ENCODE measurements around the gene DAPK1.

Gene DAPK1

DNA sequence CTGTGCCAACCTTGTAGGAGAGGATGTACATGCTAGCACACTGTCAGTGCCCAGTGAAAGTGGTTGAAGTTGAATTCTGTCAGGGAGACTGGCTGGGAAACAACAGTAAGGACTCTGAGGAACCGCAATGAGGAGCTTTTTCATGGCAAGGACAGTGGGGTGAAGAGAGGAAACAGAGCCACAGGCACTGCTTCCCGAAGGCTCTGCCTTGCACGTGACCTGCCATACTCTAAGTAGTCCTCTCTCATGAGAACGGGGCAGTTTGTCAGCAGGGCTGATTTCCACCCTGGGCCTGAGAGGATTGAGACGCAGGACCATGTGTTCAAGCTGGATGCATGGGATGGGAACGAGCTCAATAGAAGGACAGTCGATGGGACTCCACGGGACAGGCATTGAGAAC lies 121.7 kb downstream of the DAPK1 start:
- no peak for DNase-seq (ENCODE audit: extremely low read depth, low read depth)
- TF ChIP-seq, protein P1, sequence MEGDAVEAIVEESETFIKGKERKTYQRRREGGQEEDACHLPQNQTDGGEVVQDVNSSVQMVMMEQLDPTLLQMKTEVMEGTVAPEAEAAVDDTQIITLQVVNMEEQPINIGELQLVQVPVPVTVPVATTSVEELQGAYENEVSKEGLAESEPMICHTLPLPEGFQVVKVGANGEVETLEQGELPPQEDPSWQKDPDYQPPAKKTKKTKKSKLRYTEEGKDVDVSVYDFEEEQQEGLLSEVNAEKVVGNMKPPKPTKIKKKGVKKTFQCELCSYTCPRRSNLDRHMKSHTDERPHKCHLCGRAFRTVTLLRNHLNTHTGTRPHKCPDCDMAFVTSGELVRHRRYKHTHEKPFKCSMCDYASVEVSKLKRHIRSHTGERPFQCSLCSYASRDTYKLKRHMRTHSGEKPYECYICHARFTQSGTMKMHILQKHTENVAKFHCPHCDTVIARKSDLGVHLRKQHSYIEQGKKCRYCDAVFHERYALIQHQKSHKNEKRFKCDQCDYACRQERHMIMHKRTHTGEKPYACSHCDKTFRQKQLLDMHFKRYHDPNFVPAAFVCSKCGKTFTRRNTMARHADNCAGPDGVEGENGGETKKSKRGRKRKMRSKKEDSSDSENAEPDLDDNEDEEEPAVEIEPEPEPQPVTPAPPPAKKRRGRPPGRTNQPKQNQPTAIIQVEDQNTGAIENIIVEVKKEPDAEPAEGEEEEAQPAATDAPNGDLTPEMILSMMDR (IDR thresholded peaks at IDR 0.05; ENCODE audit: low read depth, low read length, missing control alignments) = no peak

DNA sequence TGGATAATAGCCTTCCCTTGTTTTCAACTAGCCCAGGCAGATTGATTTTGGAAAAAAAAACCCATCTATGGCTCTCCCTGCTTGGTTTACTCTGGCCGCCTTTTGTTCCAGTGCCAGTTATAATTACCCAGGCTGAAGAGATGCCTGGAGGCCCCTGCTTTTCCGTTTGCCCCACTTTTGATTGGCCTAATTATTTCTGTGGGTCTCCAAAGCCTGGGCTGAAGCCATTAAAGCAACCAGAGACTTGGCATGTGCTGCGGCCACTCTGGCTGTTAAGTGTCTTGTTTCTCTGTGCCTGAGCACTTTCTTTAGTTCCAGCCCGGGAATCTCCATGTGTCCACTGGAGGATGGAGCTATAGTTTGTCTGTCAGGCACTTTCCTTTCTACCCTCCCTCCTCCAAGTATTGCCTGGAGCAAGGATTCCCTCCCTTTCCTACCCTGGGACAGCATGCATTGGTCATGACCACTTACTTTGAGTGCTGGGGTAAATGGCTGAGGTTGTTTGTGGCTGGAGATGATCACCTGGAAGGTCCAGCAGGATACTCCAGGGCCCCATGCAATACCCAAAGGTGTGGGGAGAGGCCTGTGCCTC lies 123.2 kb downstream of the DAPK1 start:
- TF ChIP-seq, protein P1 (IDR thresholded peaks at IDR 0.05; ENCODE audit: low read depth, low read length, missing control alignments) = no peak
- H3K4me3 ChIP-seq (replicated peaks; ENCODE audit: low read depth, low read length) = no peak overlapping the region
- DNase-seq (ENCODE audit: extremely low read depth, low read depth) = no peak

More for the DNA sequence above, 121.7 kb downstream of the DAPK1 start:
- no peak overlapping the region for H3K4me3 ChIP-seq (replicated peaks; ENCODE audit: low read depth, low read length)

DNA sequence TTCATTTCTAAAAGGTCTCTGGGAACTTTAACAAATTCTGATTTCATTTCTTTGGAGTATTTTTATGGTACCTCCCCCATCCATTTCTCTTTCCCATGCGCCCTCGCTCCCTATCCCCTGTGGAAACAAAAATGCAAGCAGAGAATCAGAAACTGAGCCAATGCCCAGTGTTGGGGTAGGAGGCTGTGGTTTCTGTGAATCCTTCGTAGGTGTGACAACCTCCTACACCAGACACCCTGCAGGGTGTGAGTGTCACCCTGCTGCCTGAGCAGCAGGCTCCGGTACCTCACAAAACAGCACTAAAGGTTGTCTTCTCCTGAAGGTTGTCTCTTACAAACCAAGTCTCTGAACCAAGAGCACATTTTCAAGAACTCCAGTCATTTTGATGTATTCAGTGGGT lies 124.4 kb downstream of the DAPK1 start:
- DNase-seq (ENCODE audit: extremely low read depth, low read depth) = no peak
- H3K4me3 ChIP-seq (replicated peaks; ENCODE audit: low read depth, low read length) = no peak overlapping the region
- TF ChIP-seq, protein P1 (IDR thresholded peaks at IDR 0.05; ENCODE audit: low read depth, low read length, missing control alignments) = no peak

DNA sequence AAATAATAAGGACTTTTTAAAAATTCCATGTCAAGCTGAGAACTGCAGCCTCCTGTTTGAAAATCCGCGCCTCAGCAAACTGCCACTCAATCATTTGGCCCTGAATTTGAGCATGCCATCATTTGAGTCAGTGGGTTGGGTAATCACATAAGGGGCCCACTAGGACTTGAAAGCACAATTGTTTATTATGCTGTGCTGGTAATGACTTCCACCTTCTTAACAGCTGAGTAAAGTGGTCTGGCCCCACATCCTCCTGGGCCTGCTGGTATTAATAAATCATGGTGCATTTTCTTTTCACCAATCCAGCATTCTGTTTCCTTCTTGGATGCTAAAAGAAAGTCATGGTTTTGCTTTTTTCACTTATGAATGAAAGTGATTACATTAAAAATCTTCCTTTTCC lies 125.3 kb downstream of the DAPK1 start:
- H3K4me3 ChIP-seq (replicated peaks; ENCODE audit: low read depth, low read length) = no peak overlapping the region
- TF ChIP-seq, protein P1 (IDR thresholded peaks at IDR 0.05; ENCODE audit: low read depth, low read length, missing control alignments) = no peak
- no peak for DNase-seq (ENCODE audit: extremely low read depth, low read depth)

DNA sequence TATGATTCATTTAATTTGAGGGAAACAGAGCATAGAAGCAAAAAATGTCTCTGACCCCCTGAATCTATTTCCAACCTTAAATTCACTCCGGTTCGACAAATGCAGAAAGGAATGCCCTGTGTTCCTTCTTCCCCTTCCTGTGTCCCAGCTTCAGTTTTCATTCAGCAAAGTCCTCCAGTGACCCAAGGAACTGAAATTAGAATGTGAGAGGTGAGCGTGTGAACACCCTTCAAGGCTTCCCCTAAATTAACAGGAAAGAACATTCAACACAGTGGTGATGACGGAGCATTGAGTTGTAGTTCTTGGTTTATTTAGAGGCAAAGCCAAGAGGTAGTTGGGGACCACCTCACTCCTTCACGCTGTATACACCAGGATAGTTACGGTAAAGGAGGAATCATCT lies 130.7 kb downstream of the DAPK1 start:
- H3K4me3 ChIP-seq (replicated peaks; ENCODE audit: low read depth, low read length) = no peak overlapping the region
- no peak for DNase-seq (ENCODE audit: extremely low read depth, low read depth)
- TF ChIP-seq, protein P1 (IDR thresholded peaks at IDR 0.05; ENCODE audit: low read depth, low read length, missing control alignments) = no peak

DNA sequence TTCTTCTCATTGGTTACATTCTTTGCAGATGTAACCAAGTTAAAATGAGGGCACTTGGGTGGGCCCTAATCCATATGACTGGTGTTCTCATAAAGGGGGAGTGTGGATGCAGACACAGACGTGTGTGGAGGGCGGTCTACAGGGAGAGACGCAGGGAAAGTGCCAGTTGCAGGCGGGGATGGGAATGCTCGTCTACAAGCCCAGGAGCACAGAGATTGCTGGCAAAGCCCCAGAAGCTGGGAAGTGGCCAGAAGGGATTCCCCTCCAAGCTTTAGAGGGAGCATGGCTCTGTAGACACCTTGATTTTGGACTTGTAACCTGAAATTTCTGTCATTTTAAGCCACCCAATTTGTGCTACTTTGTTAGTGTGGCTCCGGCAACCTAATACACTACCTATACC lies 131.4 kb downstream of the DAPK1 start:
- TF ChIP-seq, protein P1 (IDR thresholded peaks at IDR 0.05; ENCODE audit: low read depth, low read length, missing control alignments) = no peak
- DNase-seq (ENCODE audit: extremely low read depth, low read depth) = no peak
- H3K4me3 ChIP-seq (replicated peaks; ENCODE audit: low read depth, low read length) = no peak overlapping the region

DNA sequence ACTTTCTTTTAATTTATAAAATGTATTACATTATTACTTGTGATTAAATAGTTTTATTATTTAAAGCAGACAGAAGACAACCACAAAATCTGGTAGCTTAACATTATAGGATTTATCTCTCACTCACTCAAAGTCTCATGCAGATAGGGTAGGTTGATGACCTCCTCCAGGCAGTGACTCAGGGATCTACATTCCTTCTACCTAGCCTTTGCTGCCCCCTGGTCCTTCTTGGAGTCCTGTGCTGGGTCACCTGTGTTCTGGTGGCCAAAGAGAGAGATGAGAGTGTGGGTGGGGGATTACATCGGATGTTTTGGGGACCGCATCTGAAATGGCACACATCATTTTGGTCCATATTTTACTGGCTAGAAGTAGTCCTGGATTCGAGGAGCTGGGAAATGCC lies 132.6 kb downstream of the DAPK1 start:
- no peak overlapping the region for H3K4me3 ChIP-seq (replicated peaks; ENCODE audit: low read depth, low read length)
- no peak for DNase-seq (ENCODE audit: extremely low read depth, low read depth)
- TF ChIP-seq, protein P1 (IDR thresholded peaks at IDR 0.05; ENCODE audit: low read depth, low read length, missing control alignments) = no peak

All from HFF-Myc (cell line).